Effector memory CD8-positive, alpha-beta T cell (primary cell): ENCODE measurements around the gene TNFRSF21.
"Not testable (repeated sequence)": the region's sequence is repeated elsewhere in the genome, so short reads cannot be mapped to it uniquely, and the experiment has no call there.

Source experiments
- ATAC-seq: fragments of 150-1000 bp; cut with Tn5 transposase; replicated peaks from 2 replicates; pipeline ENCODE4 v1.10.0; 2021; ENCODE audit warnings: mild to moderate bottlenecking, moderate library complexity
- DNase-seq, 3 experiments: peaks; one replicate each; pipeline ENCODE4 v3.0.0; 2021
- H3K27ac Mint-ChIP-seq, 2 donors: one replicate each; pipeline ENCODE4 v1.8.0; 2022; ENCODE audit warnings: mild to moderate bottlenecking in 2 of 2, mixed read lengths in 2 of 2, moderate library complexity in 2 of 2
- H3K27me3 Mint-ChIP-seq, 2 donors: one replicate each; pipeline ENCODE4 v1.8.0; 2022; ENCODE audit warnings: mixed read lengths in 2 of 2
- H3K36me3 Mint-ChIP-seq: one replicate; pipeline ENCODE4 v1.8.0; 2022; ENCODE audit warnings: mild to moderate bottlenecking, moderate library complexity, mixed read lengths; ENCODE audit not compliant: insufficient read depth
- H3K4me1 Mint-ChIP-seq, 2 donors: one replicate each; pipeline ENCODE4 v1.8.0; 2022; ENCODE audit warnings: low read depth in 2 of 2, mixed read lengths in 2 of 2
- H3K4me3 Mint-ChIP-seq, 2 donors: one replicate each; pipeline ENCODE4 v1.8.0; 2022; ENCODE audit warnings: mild to moderate bottlenecking in 2 of 2, mixed read lengths in 2 of 2, moderate library complexity in 2 of 2
- H3K9me3 Mint-ChIP-seq, 2 donors: one replicate each; pipeline ENCODE4 v1.8.0; 2022; ENCODE audit warnings: mixed read lengths in 2 of 2

The TNFRSF21 gene

GRCh38 chr6:47343600-47343999, 33.9 kb upstream of the TNFRSF21 start:
- Mint-ChIP-seq H3K27me3 (peaks cover 20 to 23% of the 10 kb centered on the region in 2 donors), H3K36me3 (no peaks in the 10 kb centered on the region), H3K4me3 (no peak overlapping the region), H3K9me3 (no peaks in the 10 kb centered on the region), H3K27ac (no peak overlapping the region), H3K4me1 (no peaks in the 10 kb centered on the region)
- DNase-seq (no peak), ATAC-seq (no peak)

GRCh38 chr6:47342824-47343223, 33.1 kb upstream of the TNFRSF21 start:
- no peak overlapping the region for H3K27ac Mint-ChIP-seq
- H3K4me1 Mint-ChIP-seq, result no peaks in the 10 kb centered on the region
- no peak overlapping the region for H3K4me3 Mint-ChIP-seq
- no peaks in the 10 kb centered on the region for H3K36me3 Mint-ChIP-seq
- H3K9me3 Mint-ChIP-seq, result no peaks in the 10 kb centered on the region
- no peak for DNase-seq
- peaks cover 20 to 23% of the 10 kb centered on the region in 2 donors for H3K27me3 Mint-ChIP-seq
- ATAC-seq, result no peak

GRCh38 chr6:47337519-47337918, 27.8 kb upstream of the TNFRSF21 start:
- Mint-ChIP-seq H3K27me3 (peaks cover 11 to 15% of the 10 kb centered on the region in 2 donors), H3K27ac (no peak overlapping the region), H3K4me3 (no peak overlapping the region), H3K9me3 (no peaks in the 10 kb centered on the region), H3K4me1 (no peaks in the 10 kb centered on the region), H3K36me3 (no peaks in the 10 kb centered on the region)
- ATAC-seq (no peak), DNase-seq (no peak)

- Mint-ChIP-seq H3K4me1 (no peaks in the 10 kb centered on the region), H3K27me3 (peaks cover 5 to 12% of the 10 kb centered on the region in 2 donors), H3K27ac (no peak overlapping the region), H3K4me3 (no peak overlapping the region), H3K9me3 (no peaks in the 10 kb centered on the region), H3K36me3 (no peaks in the 10 kb centered on the region)
- DNase-seq (no peak), ATAC-seq (no peak)
Measured at GRCh38 chr6:47336334-47336733, 26.6 kb upstream of the TNFRSF21 start.

GRCh38 chr6:47335466-47335865, 25.8 kb upstream of the TNFRSF21 start:
- Mint-ChIP-seq H3K27me3 (peaks cover 8 to 16% of the 10 kb centered on the region in 2 donors), H3K4me1 (no peaks in the 10 kb centered on the region), H3K9me3 (peaks cover 0 to 3% of the 10 kb centered on the region in 2 donors), H3K36me3 (no peaks in the 10 kb centered on the region), H3K4me3 (no peak overlapping the region), H3K27ac (no peak overlapping the region)
- ATAC-seq, result no peak
- no peak for DNase-seq

GRCh38 chr6:47334334-47334733, 24.6 kb upstream of the TNFRSF21 start:
- no peak for DNase-seq
- Mint-ChIP-seq H3K4me1 (no peaks in the 10 kb centered on the region), H3K9me3 (peaks cover 0 to 3% of the 10 kb centered on the region in 2 donors)

GRCh38 chr6:47328606-47329005, 18.9 kb upstream of the TNFRSF21 start:
- H3K27ac Mint-ChIP-seq, DNase-seq, H3K4me3 Mint-ChIP-seq, H3K4me1 Mint-ChIP-seq, ATAC-seq, H3K9me3 Mint-ChIP-seq, H3K36me3 Mint-ChIP-seq: not testable (repeated sequence)
- H3K27me3 Mint-ChIP-seq, result peaks cover 6 to 26% of the 10 kb centered on the region in 2 donors

More at GRCh38 chr6:47334334-47334733, 24.6 kb upstream of the TNFRSF21 start:
- ATAC-seq, result no peak
- H3K27ac Mint-ChIP-seq, result no peak overlapping the region
- peaks cover 12 to 14% of the 10 kb centered on the region in 2 donors for H3K27me3 Mint-ChIP-seq
- no peak overlapping the region for H3K4me3 Mint-ChIP-seq
- H3K36me3 Mint-ChIP-seq, result no peaks in the 10 kb centered on the region

- not testable (repeated sequence) for DNase-seq, H3K36me3 Mint-ChIP-seq, H3K4me3 Mint-ChIP-seq, H3K4me1 Mint-ChIP-seq, H3K9me3 Mint-ChIP-seq, ATAC-seq, H3K27ac Mint-ChIP-seq
- peaks cover 6 to 30% of the 10 kb centered on the region in 2 donors for H3K27me3 Mint-ChIP-seq
Measured at GRCh38 chr6:47328139-47328538, 18.4 kb upstream of the TNFRSF21 start.

- H3K4me3 Mint-ChIP-seq, result no peak overlapping the region
- peaks cover 14 to 34% of the 10 kb centered on the region in 2 donors for H3K27me3 Mint-ChIP-seq
- DNase-seq (no peak), ATAC-seq (no peak)
- no peaks in the 10 kb centered on the region for H3K9me3 Mint-ChIP-seq
- no peaks in the 10 kb centered on the region for H3K4me1 Mint-ChIP-seq
- no peak overlapping the region for H3K27ac Mint-ChIP-seq
- H3K36me3 Mint-ChIP-seq, result no peaks in the 10 kb centered on the region
Measured at GRCh38 chr6:47323887-47324286, 14.2 kb upstream of the TNFRSF21 start.

GRCh38 chr6:47323321-47323720, 13.6 kb upstream of the TNFRSF21 start:
- Mint-ChIP-seq H3K9me3 (no peaks in the 10 kb centered on the region), H3K36me3 (no peaks in the 10 kb centered on the region), H3K27me3 (peaks cover 16 to 34% of the 10 kb centered on the region in 2 donors), H3K4me1 (no peaks in the 10 kb centered on the region), H3K4me3 (no peak overlapping the region), H3K27ac (no peak overlapping the region)
- no peak for DNase-seq
- no peak for ATAC-seq

- Mint-ChIP-seq H3K4me1 (no peaks in the 10 kb centered on the region), H3K36me3 (no peaks in the 10 kb centered on the region), H3K27me3 (peaks cover 25 to 35% of the 10 kb centered on the region in 2 donors), H3K27ac (no peak overlapping the region), H3K9me3 (no peaks in the 10 kb centered on the region), H3K4me3 (no peak overlapping the region)
- DNase-seq (no peak), ATAC-seq (no peak)
Measured at GRCh38 chr6:47321577-47321976, 11.9 kb upstream of the TNFRSF21 start.

- Mint-ChIP-seq H3K36me3 (no peaks in the 10 kb centered on the region), H3K9me3 (no peaks in the 10 kb centered on the region), H3K27me3 (peaks cover 39 to 42% of the 10 kb centered on the region in 2 donors), H3K4me1 (peaks cover 0 to 1% of the 10 kb centered on the region in 2 donors), H3K4me3 (no peak overlapping the region), H3K27ac (no peak overlapping the region)
- ATAC-seq, result no peak
- DNase-seq, result no peak
Measured at GRCh38 chr6:47319867-47320266, 10.2 kb upstream of the TNFRSF21 start.

GRCh38 chr6:47319382-47319781, 9.7 kb upstream of the TNFRSF21 start:
- DNase-seq (no peak), ATAC-seq (no peak)
- Mint-ChIP-seq H3K4me3 (no peak overlapping the region), H3K4me1 (peaks cover 0 to 1% of the 10 kb centered on the region in 2 donors), H3K27ac (no peak overlapping the region), H3K36me3 (no peaks in the 10 kb centered on the region), H3K9me3 (no peaks in the 10 kb centered on the region), H3K27me3 (peaks cover 39 to 47% of the 10 kb centered on the region in 2 donors)

- peaks cover 30 to 54% of the 10 kb centered on the region in 2 donors for H3K27me3 Mint-ChIP-seq
- H3K27ac Mint-ChIP-seq, result no peak overlapping the region
- H3K4me1 Mint-ChIP-seq, result peaks cover 0 to 1% of the 10 kb centered on the region in 2 donors
- no peak overlapping the region for H3K4me3 Mint-ChIP-seq
- no peaks in the 10 kb centered on the region for H3K36me3 Mint-ChIP-seq
- DNase-seq, result no peak
- H3K9me3 Mint-ChIP-seq, result no peaks in the 10 kb centered on the region
- ATAC-seq, result no peak
Measured at GRCh38 chr6:47318236-47318989, 8.7 kb upstream of the TNFRSF21 start.
